22Rv1 (cell line): ENCODE results near the gene MRPL42.

Experiments used
- CTCF ChIP-seq: fragments of 450-650 bp; IDR thresholded peaks from 2 replicates; pipeline ENCODE4 v1.5.1; 2017; ENCODE audit warnings: mild to moderate bottlenecking
- ZFX ChIP-seq: fragments of 450-650 bp; IDR thresholded peaks from 2 replicates; pipeline ENCODE4 v1.6.1; 2017; ENCODE audit warnings: antibody characterized with exemption, borderline replicate concordance

GRCh38 chr12:93476555-93476954, 9.2 kb downstream of the MRPL42 start:
- TF ChIP-seq CTCF (no peak), ZFX (no peak)
